Natural killer cell (primary cell): ENCODE results near the gene PRSS56. TPM values are rescaled to one million over a fixed set of nuclear protein-coding genes. Genes with fewer than 3 reads are reported as not detected.

ENCODE experiments used
- ATAC-seq, 3 donors: fragments of 150-1000 bp in 2 of 3; fragments of 200-7000 bp in 1 of 3; cut with Tn5 transposase; 1 replicate in 1 of 3; 2 replicates in 2 of 3; pipeline ENCODE4 v1.10.0; 2021; ENCODE audit warnings: mild to moderate bottlenecking in 2 of 3, moderate library complexity in 2 of 3
- DNase-seq, 2 donors: peaks; one replicate each; pipeline versions ENCODE4 v3.0.0 to v3.0.0-alpha.2; 2013 to 2021; ENCODE audit warnings: mixed read lengths in 1 of 2
- H3K27ac ChIP-seq: one replicate; pipeline ENCODE4 v1.5.1; 2013; ENCODE audit warnings: mild to moderate bottlenecking, low read length
- H3K27me3 ChIP-seq: one replicate; pipeline ENCODE4 v1.6.1; 2013; ENCODE audit warnings: low read length; ENCODE audit not compliant: control insufficient read depth, insufficient read depth
- H3K36me3 ChIP-seq: one replicate; pipeline ENCODE4 v1.6.1; 2013; ENCODE audit warnings: low read length; ENCODE audit not compliant: control insufficient read depth, insufficient read depth
- H3K4me1 ChIP-seq: one replicate; pipeline ENCODE4 v1.6.1; 2013; ENCODE audit warnings: low read length; ENCODE audit not compliant: control insufficient read depth, insufficient read depth
- H3K4me3 ChIP-seq: one replicate; pipeline ENCODE4 v1.5.1; 2013; ENCODE audit warnings: low read length
- H3K9me3 ChIP-seq: one replicate; pipeline ENCODE4 v1.6.1; 2013; ENCODE audit warnings: low read length; ENCODE audit not compliant: control insufficient read depth, insufficient read depth
- H3K27ac Mint-ChIP-seq, 2 donors: one replicate each; pipeline ENCODE4 v1.8.0; 2022; ENCODE audit warnings: mild to moderate bottlenecking in 2 of 2, mixed read lengths in 2 of 2, moderate library complexity in 1 of 2
- H3K27me3 Mint-ChIP-seq, 2 donors: one replicate each; pipeline ENCODE4 v1.8.0; 2022; ENCODE audit warnings: low read depth in 2 of 2, mixed read lengths in 2 of 2
- H3K36me3 Mint-ChIP-seq: one replicate; pipeline ENCODE4 v1.8.0; 2022; ENCODE audit warnings: mixed read lengths
- H3K4me1 Mint-ChIP-seq, 2 donors: one replicate each; pipeline ENCODE4 v1.8.0; 2022; ENCODE audit warnings: mixed read lengths in 2 of 2
- H3K4me3 Mint-ChIP-seq: one replicate; pipeline ENCODE4 v1.8.0; 2022; ENCODE audit warnings: mild to moderate bottlenecking, moderate library complexity, mixed read lengths
- H3K9me3 Mint-ChIP-seq, 2 donors: one replicate each; pipeline ENCODE4 v1.8.0; 2022; ENCODE audit warnings: mixed read lengths in 2 of 2
- WGBS: methylation state at CpG from one replicate; pipeline ENCODE4 v1.1.7; 2013; ENCODE audit warnings: missing lambda C conversion rate; ENCODE audit not compliant: insufficient coverage; 5-methylcytosine and 5-hydroxymethylcytosine counted together
- intact Hi-C: fragments of 100-400 bp; cut with micrococcal nuclease; formaldehyde crosslinking; loops from one replicate; pipeline ENCODE4 v1.14.2; 2022
- total RNA-seq, 4 donors: library from RNA; stranded (reverse); fragments of 120-200 nt in 1 of 4; gene quantifications; one replicate each; pipeline versions ENCODE4 v1.2.3 to v1.2.4, GENCODE V29; 2013 to 2022
- TF ChIP-seq, protein P1 (sequence below): fragments of 200-600 bp; IDR thresholded peaks from one replicate; pipeline ENCODE4 v1.8.0; 2022; ENCODE audit warnings: antibody characterized with exemption

The PRSS56 gene
- total RNA-seq, 3 donors from 2014 or later (not counting 1 experiment from before 2014, with no cell fraction given) = not detected

GRCh38 chr2:232518844-232519243, 1.3 kb upstream of the PRSS56 start:
- ATAC-seq (no peak), DNase-seq (no peak)
- 75% methylated on average over 6 of the region's 6 CpGs for WGBS
- H3K27me3 ChIP-seq = peaks cover 14% of the 10 kb centered on the region
- H3K9me3 Mint-ChIP-seq = no peaks in the 10 kb centered on the region
- H3K9me3 ChIP-seq = no peaks in the 10 kb centered on the region
- H3K36me3 Mint-ChIP-seq = no peaks in the 10 kb centered on the region
- peaks cover 10 to 27% of the 10 kb centered on the region in 2 donors for H3K27me3 Mint-ChIP-seq
- no peak overlapping the region for H3K27ac Mint-ChIP-seq
- intact Hi-C loops = no loop called here
- H3K4me1 Mint-ChIP-seq = peaks cover 0 to 4% of the 10 kb centered on the region in 2 donors
- no peak overlapping the region for H3K4me3 ChIP-seq
- peaks cover 22% of the 10 kb centered on the region for H3K4me1 ChIP-seq
- no peaks in the 10 kb centered on the region for H3K36me3 ChIP-seq
- TF ChIP-seq, protein P1, sequence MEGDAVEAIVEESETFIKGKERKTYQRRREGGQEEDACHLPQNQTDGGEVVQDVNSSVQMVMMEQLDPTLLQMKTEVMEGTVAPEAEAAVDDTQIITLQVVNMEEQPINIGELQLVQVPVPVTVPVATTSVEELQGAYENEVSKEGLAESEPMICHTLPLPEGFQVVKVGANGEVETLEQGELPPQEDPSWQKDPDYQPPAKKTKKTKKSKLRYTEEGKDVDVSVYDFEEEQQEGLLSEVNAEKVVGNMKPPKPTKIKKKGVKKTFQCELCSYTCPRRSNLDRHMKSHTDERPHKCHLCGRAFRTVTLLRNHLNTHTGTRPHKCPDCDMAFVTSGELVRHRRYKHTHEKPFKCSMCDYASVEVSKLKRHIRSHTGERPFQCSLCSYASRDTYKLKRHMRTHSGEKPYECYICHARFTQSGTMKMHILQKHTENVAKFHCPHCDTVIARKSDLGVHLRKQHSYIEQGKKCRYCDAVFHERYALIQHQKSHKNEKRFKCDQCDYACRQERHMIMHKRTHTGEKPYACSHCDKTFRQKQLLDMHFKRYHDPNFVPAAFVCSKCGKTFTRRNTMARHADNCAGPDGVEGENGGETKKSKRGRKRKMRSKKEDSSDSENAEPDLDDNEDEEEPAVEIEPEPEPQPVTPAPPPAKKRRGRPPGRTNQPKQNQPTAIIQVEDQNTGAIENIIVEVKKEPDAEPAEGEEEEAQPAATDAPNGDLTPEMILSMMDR = no peak
- H3K27ac ChIP-seq = no peak overlapping the region
- H3K4me3 Mint-ChIP-seq = no peak overlapping the region

DNA sequence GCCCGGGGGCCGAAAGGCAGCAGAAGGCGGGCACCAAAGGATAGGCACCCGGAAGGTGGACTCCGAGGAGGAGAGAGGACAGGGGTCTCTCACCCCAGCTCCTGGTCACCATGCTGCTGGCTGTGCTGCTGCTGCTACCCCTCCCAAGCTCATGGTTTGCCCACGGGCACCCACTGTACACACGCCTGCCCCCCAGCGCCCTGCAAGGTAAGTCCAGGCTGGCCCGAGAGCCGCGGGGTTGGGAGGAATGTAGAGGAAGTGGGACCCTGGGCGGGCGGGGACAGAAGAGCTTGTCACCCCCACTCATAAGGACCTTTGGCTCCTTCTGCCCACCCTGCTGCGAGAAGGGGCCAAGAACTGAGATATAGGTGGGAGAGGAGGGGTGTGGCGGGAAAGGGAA, 301 bp downstream of the PRSS56 start:
- WGBS = 83% methylated on average over 8 of the region's 15 CpGs
- Histone ChIP-seq H3K4me1 (peaks cover 26% of the 10 kb centered on the region), H3K27ac (no peak overlapping the region), H3K9me3 (no peaks in the 10 kb centered on the region), H3K4me3 (no peak overlapping the region), H3K27me3 (peaks cover 18% of the 10 kb centered on the region), H3K36me3 (no peaks in the 10 kb centered on the region)
- no peak for ATAC-seq
- Mint-ChIP-seq H3K27ac (no peak overlapping the region), H3K27me3 (peaks cover 12 to 30% of the 10 kb centered on the region in 2 donors), H3K36me3 (no peaks in the 10 kb centered on the region), H3K4me3 (no peak overlapping the region), H3K4me1 (peaks cover 0 to 4% of the 10 kb centered on the region in 2 donors), H3K9me3 (no peaks in the 10 kb centered on the region)
- intact Hi-C loops = no loop called here
- no peak for DNase-seq
- TF ChIP-seq, protein P1 = no peak

DNA sequence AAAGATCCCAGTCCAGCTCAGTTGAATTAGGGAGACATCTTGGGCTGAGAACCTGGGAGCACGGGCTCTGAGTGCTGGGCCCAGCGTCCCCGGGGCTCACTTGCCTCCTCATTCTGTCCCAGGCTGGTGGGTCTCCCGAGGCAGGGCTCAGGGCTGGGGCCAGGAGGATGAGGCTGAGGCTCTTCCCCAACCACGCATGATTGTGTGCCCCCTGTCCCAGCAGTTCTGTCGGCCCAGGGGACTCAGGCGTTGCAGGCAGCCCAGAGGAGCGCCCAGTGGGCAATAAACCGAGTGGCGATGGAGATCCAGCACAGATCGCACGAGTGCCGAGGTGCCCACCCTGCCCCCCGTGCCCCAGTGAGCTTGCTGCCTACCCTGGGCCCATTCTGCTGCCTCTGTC, 910 bp downstream of the PRSS56 start:
- whole genome bisulfite sequencing = 92% methylated on average over 14 of the region's 14 CpGs
- Mint-ChIP-seq H3K9me3 (no peaks in the 10 kb centered on the region), H3K4me3 (no peak overlapping the region), H3K27ac (no peak overlapping the region), H3K27me3 (peaks cover 12 to 30% of the 10 kb centered on the region in 2 donors), H3K4me1 (peaks cover 0 to 4% of the 10 kb centered on the region in 2 donors), H3K36me3 (no peaks in the 10 kb centered on the region)
- intact Hi-C loops = no loop called here
- DNase-seq = no peak
- no peak overlapping the region for H3K4me3 ChIP-seq
- ATAC-seq = no peak
- no peaks in the 10 kb centered on the region for H3K9me3 ChIP-seq
- no peak overlapping the region for H3K27ac ChIP-seq
- H3K27me3 ChIP-seq = peaks cover 18% of the 10 kb centered on the region
- H3K4me1 ChIP-seq = peaks cover 26% of the 10 kb centered on the region
- no peaks in the 10 kb centered on the region for H3K36me3 ChIP-seq
- TF ChIP-seq, protein P1 = no peak

GRCh38 chr2:232521959-232522622, 1.9 kb downstream of the PRSS56 start:
- peaks cover 26% of the 10 kb centered on the region for H3K4me1 ChIP-seq
- H3K36me3 Mint-ChIP-seq = no peaks in the 10 kb centered on the region
- no peak overlapping the region for H3K4me3 ChIP-seq
- ATAC-seq (peak; percentile 65 to 90 (median 89)), DNase-seq (peak; percentile 71 to 79)
- H3K36me3 ChIP-seq = no peaks in the 10 kb centered on the region
- 9% methylated on average over 66 of the region's 66 CpGs for WGBS
- TF ChIP-seq, protein P1 = peak; percentile 94
- H3K4me3 Mint-ChIP-seq = no peak overlapping the region
- intact Hi-C loops = no loop called here
- H3K27ac ChIP-seq = no peak overlapping the region
- no peaks in the 10 kb centered on the region for H3K9me3 ChIP-seq
- H3K9me3 Mint-ChIP-seq = no peaks in the 10 kb centered on the region
- peaks cover 0 to 4% of the 10 kb centered on the region in 2 donors for H3K4me1 Mint-ChIP-seq
- H3K27ac Mint-ChIP-seq = no peak overlapping the region
- H3K27me3 Mint-ChIP-seq = peaks cover 12 to 31% of the 10 kb centered on the region in 2 donors
- H3K27me3 ChIP-seq = peaks cover 18% of the 10 kb centered on the region
